HG03521 (cell line): ENCODE data around the gene EPHA5.

ENCODE experiments used
- ATAC-seq: cut with Tn5 transposase; IDR thresholded peaks from one replicate; pipeline ENCODE4 v1.9.1; 2021; ENCODE audit warnings: mild to moderate bottlenecking, moderate library complexity; ENCODE audit not compliant: unreplicated experiment

The EPHA5 gene

DNA sequence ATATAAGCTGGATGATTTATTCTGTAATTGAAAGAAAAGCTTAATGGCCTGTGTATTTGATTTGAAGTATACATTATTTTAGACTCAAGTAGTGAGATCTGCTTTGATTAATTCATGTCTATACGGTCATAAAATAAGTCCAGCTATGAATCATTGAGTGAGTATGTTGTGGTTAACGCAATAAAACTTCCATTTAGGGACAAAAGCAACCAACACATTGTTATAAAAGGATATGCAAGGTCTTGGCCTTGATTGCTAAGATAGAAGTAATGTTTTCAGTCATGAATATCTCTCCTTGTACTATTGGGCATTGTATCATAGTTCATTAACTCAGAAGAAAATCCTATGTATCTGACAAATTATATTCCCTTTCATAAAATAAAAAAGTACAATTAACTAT lies 162.1 kb downstream of the EPHA5 start:
- no peak for ATAC-seq

DNA sequence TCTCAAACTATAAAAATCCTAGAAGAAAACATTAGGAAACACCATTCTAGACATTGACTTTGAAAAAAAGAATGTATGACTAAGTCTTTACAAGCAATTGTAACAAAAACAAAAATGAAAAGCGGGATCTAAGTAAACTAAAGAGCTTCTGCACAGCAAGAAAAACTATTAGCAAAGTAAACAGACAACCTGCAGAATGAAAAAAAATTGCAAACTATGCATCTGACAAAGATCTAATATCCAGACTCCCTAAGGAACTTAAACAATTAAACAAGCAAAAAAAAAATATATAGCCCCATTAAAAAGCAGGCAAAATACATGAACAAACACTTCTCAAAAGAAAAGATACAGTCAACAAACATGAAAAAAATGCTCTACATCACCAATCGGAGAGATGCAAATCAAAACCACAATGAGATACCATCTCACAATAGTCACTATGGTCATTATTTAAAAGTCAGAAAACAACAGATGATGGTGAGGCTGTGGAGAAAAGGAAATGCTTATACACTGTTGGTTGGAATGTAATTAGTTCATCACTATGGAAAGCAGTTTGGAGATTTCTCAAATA lies 168.1 kb downstream of the EPHA5 start:
- no peak for ATAC-seq

DNA sequence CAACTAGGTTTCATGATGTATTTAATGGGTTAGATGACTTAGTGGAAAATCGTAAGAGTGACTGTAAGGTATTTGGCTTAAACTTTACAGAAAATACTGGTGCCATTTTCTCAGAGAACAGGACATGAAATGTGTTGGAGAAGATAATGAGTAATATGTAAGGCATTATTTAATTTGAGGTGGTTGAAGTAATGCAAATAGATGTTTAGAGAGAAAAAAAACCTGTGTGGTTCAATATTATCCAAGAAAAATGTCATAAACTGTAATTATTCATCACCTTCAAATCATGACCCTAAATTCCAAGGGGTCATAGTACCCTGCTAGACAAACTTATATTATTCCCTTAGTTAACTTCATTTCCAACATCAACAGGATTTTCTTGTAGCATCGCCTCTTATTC lies 171.7 kb downstream of the EPHA5 start:
- no peak for ATAC-seq

- ATAC-seq: no peak
Measured at GRCh38 chr4:65495439-65495838, 174.8 kb downstream of the EPHA5 start.

GRCh38 chr4:65482410-65482809 lies 187.9 kb downstream of the EPHA5 start:
- ATAC-seq: no peak

DNA sequence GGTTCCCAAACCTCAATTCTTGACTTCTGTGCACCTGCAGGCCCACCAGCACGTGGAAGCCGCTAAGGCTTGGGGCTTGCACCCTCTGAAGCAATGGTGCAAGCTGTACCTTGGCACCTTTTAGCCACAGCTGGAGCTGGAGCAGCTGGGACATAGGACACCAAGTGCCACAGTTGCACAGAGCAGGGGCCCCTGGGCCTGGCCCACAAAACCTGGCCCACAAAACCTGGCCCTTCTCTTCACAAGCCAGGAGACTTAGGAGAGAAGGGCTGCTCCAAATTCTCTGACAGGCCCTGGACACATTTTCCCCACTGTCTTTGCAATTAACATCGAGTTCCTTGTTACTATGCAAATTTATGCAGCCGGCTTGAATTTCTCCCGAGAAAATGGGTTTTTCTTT lies 197.8 kb downstream of the EPHA5 start:
- ATAC-seq: no peak

DNA sequence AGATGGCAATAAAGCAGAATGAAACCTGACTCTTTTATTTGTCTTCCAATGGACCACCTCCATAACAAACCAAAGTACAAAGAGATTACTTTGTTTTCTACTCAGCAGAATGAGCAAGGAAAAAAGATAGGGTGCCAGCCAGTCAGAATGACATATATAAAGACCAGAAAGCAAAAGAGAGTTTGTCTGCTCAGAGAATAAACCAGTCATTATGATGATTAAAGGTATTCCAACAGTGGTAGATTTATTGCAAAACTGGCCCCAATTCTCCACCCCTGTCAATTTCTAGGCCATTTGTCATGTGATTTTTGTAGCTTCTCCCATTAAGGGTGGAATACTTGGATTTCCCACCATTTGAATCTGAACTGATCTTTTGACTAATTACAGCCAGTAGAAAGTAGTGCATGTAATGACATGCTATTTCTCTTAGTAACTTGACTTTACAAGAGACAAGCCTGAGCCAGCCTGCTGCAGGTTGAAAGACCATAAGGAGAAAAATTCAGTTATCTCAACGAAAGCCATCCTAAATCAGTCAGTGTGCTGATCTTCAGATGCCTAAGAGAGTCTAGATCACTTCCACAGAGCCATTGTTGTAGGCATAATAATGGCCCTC lies 203.1 kb downstream of the EPHA5 start:
- no peak for ATAC-seq

DNA sequence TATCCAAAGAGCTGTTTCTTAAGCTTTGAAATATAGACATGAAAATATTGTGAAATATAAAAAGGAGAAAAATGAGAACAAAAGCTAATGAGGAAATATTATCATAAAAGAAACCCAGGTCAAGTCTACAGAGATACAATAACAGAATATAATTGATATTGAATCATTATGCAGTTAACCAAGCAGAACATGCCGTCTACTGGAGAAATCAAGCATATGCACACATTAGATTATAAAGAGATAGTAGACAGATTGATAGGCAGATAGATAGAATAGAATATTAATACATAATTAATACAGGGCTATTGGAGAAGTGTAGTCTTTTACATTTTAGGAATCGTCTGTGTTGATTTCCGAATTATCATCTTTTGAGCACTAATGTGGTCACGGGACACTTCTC lies 208.5 kb downstream of the EPHA5 start:
- ATAC-seq: no peak

- no peak for ATAC-seq
Measured at GRCh38 chr4:65457011-65457410, 213.3 kb downstream of the EPHA5 start.

DNA sequence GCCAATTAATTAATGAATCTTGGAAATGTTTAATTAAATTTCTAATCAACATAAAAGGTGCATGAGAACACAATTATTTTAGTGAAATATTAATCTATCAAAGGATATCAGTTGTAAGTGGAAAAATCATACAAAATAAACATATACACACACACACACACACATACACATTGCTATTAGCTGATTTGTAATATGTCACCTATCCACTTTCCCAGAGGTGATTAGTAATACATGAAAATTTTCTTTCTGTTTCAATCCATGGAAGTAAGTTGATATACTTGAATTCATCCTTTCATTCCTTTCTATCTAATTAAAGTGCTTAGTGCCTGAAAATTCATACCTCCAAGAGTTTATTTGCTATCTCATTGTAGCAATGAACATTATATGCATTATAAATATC lies 213.7 kb downstream of the EPHA5 start:
- no peak for ATAC-seq

DNA sequence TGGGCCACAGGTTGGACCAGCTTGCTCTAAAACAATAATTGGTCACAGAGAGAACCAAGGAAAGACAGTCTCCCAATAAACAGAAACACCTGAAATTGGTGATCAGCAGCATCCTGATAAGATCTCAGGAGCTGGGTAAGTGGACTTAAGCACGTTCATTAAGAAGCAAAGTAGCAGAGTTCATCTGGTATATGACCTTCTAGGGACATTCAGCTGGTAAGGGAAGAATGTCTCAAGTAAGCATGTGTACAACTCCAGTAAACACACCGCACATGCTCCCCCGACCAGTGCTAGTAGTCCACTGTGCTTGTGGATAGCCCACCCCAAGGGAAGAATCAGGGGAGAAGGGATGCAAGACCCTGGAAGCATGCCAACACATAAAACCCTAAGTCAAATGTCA lies 216.9 kb downstream of the EPHA5 start:
- no peak for ATAC-seq

- ATAC-seq: no peak
Measured at GRCh38 chr4:65450899-65451298, 219.4 kb downstream of the EPHA5 start.

DNA sequence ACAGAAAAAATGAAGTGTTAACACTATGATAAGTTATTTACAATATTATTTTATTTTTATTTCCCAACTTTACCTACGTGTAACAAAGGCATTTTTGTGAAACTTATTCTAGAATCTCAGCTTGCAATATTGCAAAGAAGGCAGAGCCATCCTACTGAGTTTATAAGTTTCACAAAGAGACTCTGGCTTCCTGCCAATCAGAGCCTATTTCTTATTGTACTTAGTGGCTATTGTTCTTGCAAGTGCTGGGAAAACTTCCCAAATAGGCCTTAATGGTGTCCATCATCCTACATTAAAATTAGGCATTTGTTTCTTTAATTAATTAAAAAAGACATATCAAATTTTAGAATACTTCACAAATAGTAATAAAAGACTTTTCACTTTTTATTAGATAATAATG lies 233.2 kb downstream of the EPHA5 start:
- ATAC-seq: no peak

DNA sequence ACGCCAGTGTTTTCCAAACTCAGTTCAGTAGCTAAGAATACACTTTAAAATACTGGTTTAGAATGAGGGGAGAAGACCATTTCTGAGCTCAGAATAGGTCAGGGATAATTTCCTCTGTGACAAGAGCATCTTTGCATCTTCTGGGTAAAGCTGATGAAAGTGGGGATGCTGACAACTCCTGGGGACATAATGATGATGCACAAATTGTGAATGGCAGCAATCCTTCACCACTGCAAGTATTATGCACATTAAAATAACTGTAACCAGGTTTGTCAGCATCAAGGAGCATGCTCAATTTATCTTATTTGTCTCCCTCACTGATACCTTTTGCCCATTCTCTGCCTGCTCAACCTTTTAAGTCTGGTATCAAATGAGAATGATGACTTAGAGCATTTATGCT lies 248.2 kb downstream of the EPHA5 start:
- no peak for ATAC-seq

- no peak for ATAC-seq
Measured at GRCh38 chr4:65420036-65420435, 250.3 kb downstream of the EPHA5 start.

GRCh38 chr4:65416891-65417290 lies 253.4 kb downstream of the EPHA5 start:
- no peak for ATAC-seq

- no peak for ATAC-seq
Measured at GRCh38 chr4:65407483-65407882, 262.8 kb downstream of the EPHA5 start.

- no peak for ATAC-seq
Measured at GRCh38 chr4:65401083-65401482, 269.2 kb downstream of the EPHA5 start.

DNA sequence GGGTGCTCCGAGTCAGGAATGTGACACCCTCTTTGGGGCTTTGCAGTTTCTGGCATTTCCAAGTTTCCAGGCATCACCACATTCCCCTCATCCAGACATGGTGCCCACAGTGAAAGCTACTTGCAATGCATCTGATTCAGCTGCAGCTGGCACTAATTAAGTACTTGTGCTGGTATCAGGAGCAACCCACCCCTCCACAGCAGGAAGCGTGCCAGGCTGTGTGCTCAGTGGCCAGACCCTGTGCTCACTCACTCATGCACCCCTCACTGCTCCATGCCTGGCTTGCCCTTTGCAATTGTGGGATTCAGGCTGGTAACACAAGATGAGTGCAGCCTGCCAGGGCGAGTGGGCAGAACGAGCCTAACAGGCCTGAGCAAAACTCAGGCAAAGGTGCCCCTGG lies 271.2 kb downstream of the EPHA5 start:
- ATAC-seq: no peak

- ATAC-seq: no peak
Measured at GRCh38 chr4:65393078-65393477, 277.2 kb downstream of the EPHA5 start.

GRCh38 chr4:65392488-65392887 lies 277.8 kb downstream of the EPHA5 start:
- no peak for ATAC-seq

- no peak for ATAC-seq
Measured at GRCh38 chr4:65391814-65392213, 278.5 kb downstream of the EPHA5 start.

DNA sequence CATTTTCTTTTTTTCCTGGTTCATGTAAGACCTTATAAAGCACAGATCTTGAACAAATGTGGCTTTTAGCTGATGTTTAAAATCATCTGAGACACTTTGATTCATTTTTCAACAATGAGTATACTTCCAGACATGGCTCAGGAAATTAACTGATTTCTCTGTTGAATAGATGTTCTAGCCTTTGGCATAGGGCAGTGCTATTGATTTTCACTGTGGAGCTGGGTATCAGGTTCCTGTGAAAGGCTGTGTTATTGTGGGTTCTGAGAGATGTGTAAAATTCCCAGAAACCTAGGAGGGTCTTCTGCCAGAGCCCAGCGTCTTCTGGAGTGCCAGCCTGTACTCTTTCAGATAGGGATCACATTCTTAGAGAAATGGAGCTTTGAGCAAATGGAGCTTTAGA lies 278.9 kb downstream of the EPHA5 start:
- no peak for ATAC-seq
